ENCODE measurements around the gene UBC.
"Not testable (repeated sequence)": the region's sequence is repeated elsewhere in the genome, so short reads cannot be mapped to it uniquely, and the experiment has no call there.

Gene UBC

DNA sequence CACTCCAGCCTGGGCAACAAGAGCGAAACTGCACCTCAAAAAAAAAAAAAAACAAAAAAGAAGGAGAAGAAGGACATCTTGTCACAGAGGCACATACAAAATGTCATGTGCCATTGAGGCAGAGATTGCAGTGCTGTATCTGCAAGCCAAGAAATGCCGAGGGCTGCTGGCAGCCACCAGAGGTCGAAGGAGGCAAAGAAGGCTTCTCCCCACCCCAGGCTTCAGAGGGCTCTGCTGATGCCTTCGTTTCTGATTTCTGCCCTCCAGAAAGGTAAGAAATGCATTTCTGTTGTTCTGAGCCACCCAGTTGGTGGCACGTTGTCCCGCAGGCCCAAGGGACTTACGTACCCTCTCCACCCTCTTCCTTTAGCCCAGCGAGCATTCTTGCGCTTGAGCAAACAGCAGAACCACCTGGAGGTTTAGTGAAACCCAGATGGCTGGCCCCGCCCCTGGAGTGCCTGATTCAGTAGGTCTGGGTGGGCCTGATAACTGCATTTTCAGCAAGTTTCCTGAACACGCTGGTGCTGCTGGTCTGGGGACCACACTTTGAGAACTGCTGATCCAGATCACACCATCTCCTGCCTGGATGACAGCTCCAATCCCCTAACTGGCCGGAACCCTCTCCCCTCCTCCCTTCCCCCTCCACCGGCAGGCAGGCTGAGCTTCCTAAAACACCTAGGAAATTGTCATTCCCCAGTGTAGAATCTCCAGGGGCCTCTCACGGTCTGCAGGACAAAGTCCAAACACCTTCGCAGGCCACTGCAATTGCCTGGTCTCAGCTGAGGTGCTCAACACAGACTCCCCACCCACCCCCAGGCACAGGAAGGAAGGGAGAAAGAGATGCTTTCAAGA is 29.6 kb downstream of the UBC start:
- DNase-seq (ENCODE audit: low read depth in 2 of 2), result no peak

GRCh38 chr12:124883263-124884130 is 31.0 kb downstream of the UBC start:
- no peak for DNase-seq (ENCODE audit: low read depth in 2 of 2)

GRCh38 chr12:124881123-124881522 is 33.3 kb downstream of the UBC start:
- no peak for DNase-seq (ENCODE audit: low read depth in 2 of 2)

DNA sequence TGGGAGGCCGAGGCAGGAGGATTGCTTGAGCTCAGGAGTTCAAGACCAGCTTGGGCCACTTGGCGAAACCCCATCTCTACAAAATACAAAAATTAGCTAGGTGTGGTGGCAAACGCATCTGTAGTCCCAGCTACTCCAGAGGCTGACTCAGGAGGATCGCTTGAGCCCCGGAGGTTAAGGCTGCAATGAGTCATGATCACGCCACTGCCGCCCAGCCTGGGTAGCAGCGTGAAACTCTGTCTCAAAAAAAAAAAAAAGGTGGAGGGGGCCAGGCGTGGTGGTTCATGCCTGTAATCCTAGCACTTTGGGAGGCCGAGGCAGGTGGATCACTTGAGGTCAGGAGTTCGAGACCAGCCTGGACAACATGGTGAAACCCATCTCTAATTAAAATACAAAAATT is 34.1 kb downstream of the UBC start:
- DNase-seq (ENCODE audit: low read depth in 2 of 2), result not testable (repeated sequence)

- DNase-seq (ENCODE audit: low read depth in 2 of 2), result no peak
Observed at GRCh38 chr12:124878795-124879516, 35.5 kb downstream of the UBC start.

GRCh38 chr12:124877423-124877822 is 37.0 kb downstream of the UBC start:
- no peak for DNase-seq (ENCODE audit: low read depth in 2 of 2)

GRCh38 chr12:124876171-124876570 is 38.3 kb downstream of the UBC start:
- DNase-seq (ENCODE audit: low read depth in 2 of 2), result no peak

DNA sequence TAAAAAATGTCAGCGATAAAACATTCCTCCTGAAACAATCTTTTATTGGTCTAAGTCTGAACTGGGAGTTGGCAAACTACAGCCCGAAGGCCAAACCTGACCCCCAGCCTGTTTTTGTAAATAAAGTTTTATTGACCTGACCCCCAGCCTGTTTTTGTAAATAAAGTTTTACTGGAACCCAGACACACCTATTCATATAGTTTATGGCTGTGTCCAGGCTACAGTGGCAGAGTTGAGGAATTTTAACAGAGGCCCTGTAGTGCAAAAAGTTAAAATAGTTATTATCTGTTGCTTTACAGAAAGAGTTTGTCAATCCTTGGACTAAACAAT is 38.7 kb downstream of the UBC start:
- DNase-seq (ENCODE audit: low read depth in 2 of 2), result no peak

DNA sequence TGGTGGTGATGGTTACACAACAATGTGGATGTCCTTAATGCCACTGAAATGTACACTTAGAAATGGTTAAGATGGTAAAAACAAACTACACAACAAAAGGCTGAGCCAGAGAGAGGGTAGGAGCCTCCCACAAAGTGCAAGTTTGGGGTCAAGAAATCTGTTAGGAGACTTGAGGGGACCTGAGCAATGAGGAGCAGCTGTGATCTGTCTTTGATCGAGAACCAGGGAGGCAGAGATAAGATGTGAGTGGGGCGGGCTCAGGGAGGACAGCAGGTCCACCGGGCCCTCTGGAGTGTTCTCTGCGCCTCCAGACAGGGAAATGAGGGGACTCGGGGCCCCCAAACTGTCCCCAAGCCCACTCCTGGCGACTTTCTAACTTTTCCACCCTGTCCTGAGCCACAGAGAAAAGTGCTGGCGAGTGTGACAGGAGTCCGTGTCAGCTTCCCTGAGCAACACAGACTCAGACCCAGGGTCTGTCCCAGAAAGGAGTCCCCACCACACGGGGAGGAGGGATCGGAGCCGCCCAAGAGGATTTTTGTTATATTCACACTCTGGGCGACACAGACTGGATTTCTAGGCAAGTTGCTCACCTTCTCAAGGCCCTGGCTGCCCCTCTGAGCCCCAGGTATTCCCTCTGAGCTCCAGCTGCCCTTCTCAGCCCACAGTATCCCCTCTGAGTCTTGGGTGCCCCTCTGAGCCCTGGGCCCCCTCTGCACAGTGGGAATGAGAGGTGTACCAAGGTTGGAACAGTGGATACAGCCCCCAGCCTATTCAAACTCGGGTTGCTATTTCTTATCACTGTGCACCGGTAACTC is 39.3 kb downstream of the UBC start:
- DNase-seq (ENCODE audit: low read depth in 2 of 2), result no peak

- DNase-seq (ENCODE audit: low read depth in 2 of 2), result no peak
Observed at GRCh38 chr12:124874188-124874587, 40.3 kb downstream of the UBC start.

DNA sequence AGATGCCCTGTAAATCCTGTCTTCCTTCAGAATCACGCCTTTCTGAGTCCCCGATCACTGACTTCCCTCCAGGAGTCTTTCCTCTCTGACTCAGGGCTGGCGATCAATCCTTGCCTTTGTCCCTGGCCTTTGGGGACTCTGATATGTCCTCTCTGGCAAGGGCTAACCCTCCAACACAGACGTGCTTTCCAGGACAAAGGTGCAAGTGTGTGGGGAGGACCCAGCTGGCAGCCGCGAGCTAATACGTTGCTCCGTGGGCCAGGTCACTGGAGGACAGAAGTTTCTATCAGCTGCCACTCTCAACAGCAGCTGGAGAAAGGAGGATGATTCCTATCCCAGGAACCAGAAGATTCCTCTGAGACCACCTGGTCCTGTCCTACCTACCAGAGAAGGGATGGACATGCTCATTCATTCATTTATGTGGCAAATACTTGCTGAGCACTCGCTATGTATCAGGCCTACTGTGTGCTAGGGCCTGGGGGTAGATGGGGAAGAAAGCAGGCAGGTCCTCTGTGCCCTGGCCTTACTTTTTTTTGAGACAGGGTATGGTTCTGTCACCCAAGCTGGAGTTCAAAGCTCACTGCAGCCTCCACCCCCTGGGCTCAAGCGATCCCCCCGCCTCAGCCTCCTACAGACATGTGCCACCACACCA is 42.3 kb downstream of the UBC start:
- DNase-seq (ENCODE audit: low read depth in 2 of 2), result no peak

DNA sequence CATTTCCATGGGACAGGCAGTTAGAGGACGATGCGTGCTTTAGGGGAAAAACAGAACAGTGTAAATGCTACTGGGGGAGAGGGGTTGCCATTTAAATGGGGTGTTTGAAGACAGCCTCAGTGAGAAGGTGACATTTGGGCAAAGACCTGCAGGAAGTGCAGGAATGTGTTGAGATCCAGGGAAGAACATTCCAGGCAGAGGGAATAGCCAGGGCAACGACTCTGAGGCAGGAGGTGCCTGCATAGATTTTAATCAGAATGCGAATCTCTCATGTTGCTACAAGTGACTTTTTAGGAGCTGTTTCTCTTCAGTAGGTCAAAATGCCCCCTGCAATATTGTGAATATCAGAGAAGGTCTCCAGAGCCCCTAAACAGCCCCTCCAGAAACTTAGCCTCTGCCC is 43.2 kb downstream of the UBC start:
- no peak for DNase-seq (ENCODE audit: low read depth in 2 of 2)

DNA sequence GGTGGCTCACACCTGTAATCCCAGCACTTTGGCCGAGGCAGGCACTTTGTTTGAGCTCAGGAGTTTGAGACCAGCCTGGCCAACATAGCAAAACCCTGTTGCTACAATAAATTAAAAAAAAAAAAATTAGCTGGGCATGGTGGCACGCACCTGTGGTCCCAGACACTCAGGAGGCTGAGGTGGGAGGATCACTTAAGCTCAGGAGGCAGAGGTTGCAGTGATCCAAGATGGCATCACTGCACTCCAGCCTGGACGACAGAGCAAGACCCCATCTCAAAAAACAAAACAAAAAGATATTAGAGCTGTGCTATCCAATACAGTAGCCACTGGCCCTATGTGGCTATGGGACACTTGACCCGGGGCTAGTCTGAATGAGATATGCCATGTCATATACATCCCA is 43.9 kb downstream of the UBC start:
- DNase-seq (ENCODE audit: low read depth in 2 of 2), result no peak

DNA sequence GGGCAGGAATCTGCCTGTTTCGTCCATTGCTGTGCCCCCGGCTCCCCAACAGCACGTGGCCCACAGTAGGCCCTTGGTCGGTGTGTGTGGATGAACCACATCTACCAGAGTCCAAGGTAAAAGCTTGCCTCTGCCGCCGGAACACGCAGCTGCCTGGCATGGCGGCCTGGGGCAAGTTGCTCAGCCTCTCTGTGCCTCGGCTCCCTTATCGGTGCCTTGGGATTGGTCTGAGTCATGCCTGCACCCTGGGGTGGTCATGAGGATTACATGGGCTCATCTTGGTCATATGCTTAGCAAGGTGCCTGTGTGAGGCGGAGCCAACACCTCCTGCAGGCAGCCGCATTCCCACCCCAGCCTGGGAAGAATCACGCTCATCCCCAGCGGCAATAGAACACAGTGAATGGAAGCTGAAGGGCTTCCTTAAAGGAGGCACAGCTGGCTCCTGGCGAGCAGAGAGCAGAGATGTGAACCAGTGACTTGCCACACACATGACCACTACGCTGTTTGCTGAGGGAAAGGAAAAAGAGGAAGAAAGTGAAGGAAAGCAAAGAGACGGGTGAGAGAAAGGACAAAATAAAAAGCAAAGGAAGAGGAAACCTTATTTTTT is 45.3 kb downstream of the UBC start:
- no peak for DNase-seq (ENCODE audit: low read depth in 2 of 2)

DNA sequence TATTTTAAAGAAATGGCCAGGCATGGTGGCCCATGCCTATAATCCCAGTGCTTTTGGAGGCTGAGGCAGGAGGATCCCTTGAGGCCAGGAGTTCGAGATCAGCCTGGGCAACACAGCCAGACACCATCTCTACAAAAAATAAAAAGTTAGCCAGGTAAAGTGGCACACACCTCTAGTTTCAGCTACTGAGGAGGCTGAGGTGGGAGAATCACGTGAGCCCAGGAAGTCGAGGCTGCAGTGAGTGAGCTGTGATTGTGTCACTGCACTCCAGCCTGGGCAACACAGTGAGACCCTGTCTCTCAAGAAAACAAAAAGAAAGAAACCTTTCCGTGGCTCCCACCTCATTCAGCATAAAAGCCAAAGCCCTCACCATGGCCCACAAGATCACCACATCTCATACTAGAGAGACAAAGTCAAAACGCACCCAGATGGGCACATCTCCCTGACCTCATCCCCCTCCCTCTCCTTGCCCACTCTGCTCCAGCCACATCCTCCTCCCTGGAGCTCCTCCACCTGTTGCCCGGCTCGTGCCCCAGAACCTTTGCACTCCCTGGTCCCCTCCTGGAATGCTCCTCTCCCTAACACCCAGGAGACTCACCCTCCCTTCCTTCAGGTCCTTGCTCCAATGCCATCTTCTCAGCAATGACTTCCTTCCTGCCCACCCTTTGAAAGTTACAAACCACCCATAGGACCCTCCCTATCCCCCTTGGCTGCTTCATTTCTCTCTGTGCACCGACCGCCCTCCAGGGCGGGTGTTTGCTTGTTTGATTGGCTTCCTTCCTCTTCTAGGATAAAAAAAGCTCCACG is 46.0 kb downstream of the UBC start:
- DNase-seq (ENCODE audit: low read depth in 2 of 2), result no peak

DNA sequence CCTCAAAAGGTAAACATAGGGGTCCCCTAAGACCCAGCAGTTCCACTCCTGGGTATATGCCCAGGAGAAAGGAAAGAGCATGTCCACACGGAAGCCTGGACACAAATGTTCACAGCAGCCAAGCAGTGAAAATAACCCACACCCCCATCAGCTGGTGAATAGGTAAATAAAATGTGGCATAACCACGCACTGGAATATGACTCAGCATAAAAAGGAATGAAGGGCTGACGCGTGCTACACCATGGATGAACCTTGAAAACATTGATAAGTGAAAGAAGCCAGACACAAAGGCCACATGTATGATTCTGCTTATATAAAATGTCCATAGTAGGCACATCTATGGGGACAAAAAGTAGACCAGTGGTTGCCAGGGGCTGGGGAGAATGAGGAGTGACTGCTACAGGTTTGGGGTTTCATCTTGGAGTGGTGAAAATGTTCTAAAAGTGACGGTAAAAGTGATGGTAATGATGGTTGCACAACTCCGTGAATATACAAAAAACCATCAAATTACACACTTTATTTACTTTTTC is 47.0 kb downstream of the UBC start:
- peak; percentile 9 to 10 for DNase-seq (ENCODE audit: low read depth in 2 of 2)

DNA sequence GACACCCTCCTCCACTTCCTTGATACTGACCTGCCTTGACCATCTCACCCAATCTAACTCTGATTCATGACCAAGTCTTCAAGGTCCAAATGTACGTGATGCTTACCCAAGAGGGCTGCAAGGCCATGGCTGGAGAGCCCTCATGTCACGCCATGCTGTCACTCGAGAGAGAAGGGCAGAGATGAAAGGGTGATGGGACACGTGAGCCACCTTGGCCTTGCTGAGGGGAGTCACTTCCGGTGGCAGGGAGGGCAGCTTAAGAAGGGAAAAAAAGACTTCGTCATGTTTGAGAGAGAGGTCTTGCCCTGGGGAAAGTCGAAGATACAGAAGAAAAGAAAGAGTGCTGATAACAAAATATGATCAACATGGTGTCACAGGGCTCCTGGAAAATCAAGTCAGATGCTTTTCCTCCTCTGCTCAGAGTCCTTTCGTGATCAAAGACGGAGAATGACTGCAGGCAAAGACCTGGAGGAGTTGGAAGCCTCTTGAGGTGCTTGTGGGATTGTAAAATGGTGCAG is 47.5 kb downstream of the UBC start:
- DNase-seq (ENCODE audit: low read depth in 2 of 2), result no peak

- DNase-seq (ENCODE audit: low read depth in 2 of 2), result no peak
Observed at GRCh38 chr12:124866195-124866882, 48.1 kb downstream of the UBC start.

GRCh38 chr12:124865728-124866127 is 48.7 kb downstream of the UBC start:
- DNase-seq (ENCODE audit: low read depth in 2 of 2), result no peak

Measured in fibroblast of skin of left biceps (primary cell).